H9 (cell line): ENCODE measurements around the gene ANKRD55. TPM values are rescaled to one million over a fixed set of nuclear protein-coding genes. Genes with fewer than 3 reads are reported as not detected.

Experiments used
- DNase-seq: peaks from one replicate; pipeline ENCODE4 v3.0.0-alpha.2; 2017
- H2AFZ ChIP-seq: one replicate; pipeline ENCODE4 v1.6.1; 2013; ENCODE audit warnings: mild to moderate bottlenecking, low read length, control low read depth, moderate library complexity
- H2AK5ac ChIP-seq: 2 replicates; pipeline ENCODE4 v1.6.1; 2013; ENCODE audit warnings: low read length, control low read depth, mixed read lengths; ENCODE audit not compliant: insufficient read length
- H2BK120ac ChIP-seq: one replicate; pipeline ENCODE4 v1.6.1; 2013; ENCODE audit warnings: low read depth, mild to moderate bottlenecking, low read length, control low read depth, inconsistent platforms; ENCODE audit not compliant: poor library complexity, severe bottlenecking
- H2BK12ac ChIP-seq: 2 replicates; pipeline ENCODE4 v1.6.1; 2013; ENCODE audit warnings: low read length, control low read depth, mixed read lengths, low read depth; ENCODE audit not compliant: insufficient read length
- H2BK15ac ChIP-seq: 2 replicates; pipeline ENCODE4 v1.6.1; 2013; ENCODE audit warnings: low read depth, low read length, control low read depth
- H2BK20ac ChIP-seq: one replicate; pipeline ENCODE4 v1.6.1; 2013; ENCODE audit warnings: low read depth, mild to moderate bottlenecking, low read length, control low read depth, inconsistent platforms; ENCODE audit not compliant: poor library complexity, severe bottlenecking
- H2BK5ac ChIP-seq: 2 replicates; pipeline ENCODE4 v1.6.1; 2013; ENCODE audit warnings: low read length, control low read depth, mixed read lengths; ENCODE audit not compliant: insufficient read length
- H3K14ac ChIP-seq: 2 replicates; pipeline ENCODE4 v1.6.1; 2013; ENCODE audit warnings: low read length, control low read depth; ENCODE audit not compliant: insufficient read depth
- H3K18ac ChIP-seq: 2 replicates; pipeline ENCODE4 v1.6.1; 2013; ENCODE audit warnings: low read depth, mild to moderate bottlenecking, mixed read lengths, low read length, control low read depth; ENCODE audit not compliant: insufficient read length
- H3K23ac ChIP-seq: 2 replicates; pipeline ENCODE4 v1.6.1; 2013; ENCODE audit warnings: low read length, control low read depth, mixed read lengths, low read depth; ENCODE audit not compliant: insufficient read length
- H3K23me2 ChIP-seq: 2 replicates; pipeline ENCODE4 v1.6.1; 2013; ENCODE audit warnings: low read depth, mild to moderate bottlenecking, mixed read lengths, low read length, control low read depth; ENCODE audit not compliant: insufficient read length, poor library complexity, severe bottlenecking
- H3K27ac ChIP-seq: 2 replicates; pipeline ENCODE4 v1.5.1; 2013; ENCODE audit warnings: low read length, control low read depth, mixed read lengths, low read depth; ENCODE audit not compliant: insufficient read length
- H3K27me3 ChIP-seq: 2 replicates; pipeline ENCODE4 v1.6.1; 2013; ENCODE audit warnings: low read length, control low read depth, inconsistent platforms; ENCODE audit not compliant: insufficient read depth
- H3K4ac ChIP-seq: 2 replicates; pipeline ENCODE4 v1.6.1; 2013; ENCODE audit warnings: low read depth, mild to moderate bottlenecking, control low read depth, inconsistent platforms, low read length, moderate library complexity
- H3K4me1 ChIP-seq: 2 replicates; pipeline ENCODE4 v1.6.1; 2013; ENCODE audit warnings: low read length, control low read depth, inconsistent platforms; ENCODE audit not compliant: insufficient read depth
- H3K4me2 ChIP-seq: 2 replicates; pipeline ENCODE4 v1.6.1; 2013; ENCODE audit warnings: low read length, control low read depth, mixed read lengths; ENCODE audit not compliant: insufficient read length, insufficient read depth
- H3K56ac ChIP-seq: 2 replicates; pipeline ENCODE4 v1.6.1; 2013; ENCODE audit warnings: low read depth, mild to moderate bottlenecking, mixed read lengths, low read length, control low read depth; ENCODE audit not compliant: insufficient read length
- H3K79me1 ChIP-seq: 2 replicates; pipeline ENCODE4 v1.6.1; 2013; ENCODE audit warnings: low read depth, mild to moderate bottlenecking, moderate library complexity, low read length, control low read depth, inconsistent platforms; ENCODE audit not compliant: insufficient read depth, poor library complexity, severe bottlenecking
- H3K79me2 ChIP-seq: 2 replicates; pipeline ENCODE4 v1.6.1; 2013; ENCODE audit warnings: low read length, control low read depth, inconsistent platforms; ENCODE audit not compliant: insufficient read depth
- H3K9ac ChIP-seq: 2 replicates; pipeline ENCODE4 v1.6.1; 2013; ENCODE audit warnings: low read length, control low read depth, mixed read lengths; ENCODE audit not compliant: insufficient read length; ENCODE audit errors: extremely low read depth
- H3K9me3 ChIP-seq: one replicate; pipeline ENCODE4 v1.6.1; 2013; ENCODE audit warnings: low read depth, low read length, inconsistent platforms; ENCODE audit not compliant: control insufficient read depth
- H3T11ph ChIP-seq: one replicate; pipeline ENCODE4 v1.6.1; 2013; ENCODE audit warnings: mild to moderate bottlenecking, low read length, control low read depth, inconsistent platforms
- H4K20me1 ChIP-seq: one replicate; pipeline ENCODE4 v1.6.1; 2013; ENCODE audit not compliant: control insufficient read depth, insufficient read length, insufficient read depth
- H4K5ac ChIP-seq: 2 replicates; pipeline ENCODE4 v1.6.1; 2013; ENCODE audit warnings: low read depth, mild to moderate bottlenecking, mixed read lengths, low read length, control low read depth; ENCODE audit not compliant: insufficient read length
- H4K8ac ChIP-seq: replicated peaks from 2 replicates; pipeline ENCODE4 v1.6.1; 2013; ENCODE audit warnings: low read length, control low read depth, mixed read lengths, low read depth; ENCODE audit not compliant: insufficient read length
- H4K91ac ChIP-seq: 2 replicates; pipeline ENCODE4 v1.6.1; 2013; ENCODE audit warnings: low read depth, mild to moderate bottlenecking, moderate library complexity, mixed read lengths, low read length, control low read depth; ENCODE audit not compliant: insufficient read length
- H3K27ac Mint-ChIP-seq, 3 experiments: 2 replicates in 2 of 3; 3 replicates in 1 of 3; pipeline ENCODE4 v1.8.0; 2020 to 2021; ENCODE audit warnings: mixed read lengths in 3 of 3, mild to moderate bottlenecking in 1 of 3, moderate library complexity in 1 of 3
- H3K27me3 Mint-ChIP-seq: 2 replicates; pipeline ENCODE4 v1.8.0; 2021; ENCODE audit warnings: low read depth, mild to moderate bottlenecking, moderate library complexity, mixed read lengths
- H3K36me3 Mint-ChIP-seq, 3 experiments: 2 replicates in 2 of 3; 3 replicates in 1 of 3; pipeline ENCODE4 v1.8.0; 2020 to 2021; ENCODE audit warnings: low read depth in 3 of 3, mixed read lengths in 3 of 3; ENCODE audit not compliant: insufficient read depth in 1 of 3
- H3K4me1 Mint-ChIP-seq, 2 experiments: 2 replicates each; pipeline ENCODE4 v1.8.0; 2020; ENCODE audit warnings: mixed read lengths in 2 of 2
- H3K4me3 Mint-ChIP-seq, 2 experiments: 2 replicates in 1 of 2; 3 replicates in 1 of 2; pipeline ENCODE4 v1.8.0; 2020 to 2021; ENCODE audit warnings: mild to moderate bottlenecking in 2 of 2, mixed read lengths in 2 of 2, moderate library complexity in 1 of 2
- H3K9me3 Mint-ChIP-seq, 2 experiments: 2 replicates in 1 of 2; 3 replicates in 1 of 2; pipeline ENCODE4 v1.8.0; 2020; ENCODE audit warnings: mild to moderate bottlenecking in 2 of 2, mixed read lengths in 2 of 2, moderate library complexity in 1 of 2
- WGBS: extraction: QIAGEN DNeasy Blood & Tissue Kit; methylation state at CpG from one replicate; pipeline ENCODE4 v1.1.7; 2013; ENCODE audit warnings: missing lambda C conversion rate, low lambda C conversion rate, mixed read lengths; ENCODE audit not compliant: insufficient read length; ENCODE audit errors: extremely low coverage; 5-methylcytosine and 5-hydroxymethylcytosine counted together
- total RNA-seq: library from RNA; stranded (reverse); gene quantifications from 2 replicates; pipeline ENCODE4 v1.2.1, GENCODE V29; 2021
- TF ChIP-seq, protein P1 (sequence below): fragments of 200-600 bp; sonication (generic); conservative IDR thresholded peaks from 3 replicates; pipeline ENCODE4 v1.8.0; 2021; ENCODE audit warnings: antibody characterized with exemption, mild to moderate bottlenecking

Gene ANKRD55
- total RNA-seq, 1 experiment from 2014 or later = not detected

DNA sequence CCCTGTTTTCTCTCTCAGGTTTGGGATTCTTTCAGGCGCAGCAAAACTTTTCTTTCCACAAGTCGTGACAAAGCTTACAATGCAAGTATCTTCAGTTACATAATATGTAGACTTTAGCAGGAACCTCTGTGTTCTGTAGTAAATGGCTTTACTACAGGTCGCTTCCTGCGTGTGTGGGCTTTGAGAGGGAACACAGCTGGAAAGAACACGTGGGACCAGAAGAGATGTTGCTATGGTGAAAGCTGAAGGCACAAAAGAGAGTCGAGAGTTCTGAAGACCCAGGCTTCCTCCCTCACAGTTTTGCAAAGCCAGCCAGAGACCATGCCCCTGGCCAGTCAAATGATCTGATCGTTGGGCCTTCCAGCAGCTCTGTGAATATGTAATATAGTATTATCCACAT is 4.0 kb downstream of the ANKRD55 start:
- H3K4me1 Mint-ChIP-seq = peaks cover 11 to 12% of the 10 kb centered on the region in 2 experiments; a peak in 3 of 4 replicates
- H3K79me2 ChIP-seq = no peaks in the 10 kb centered on the region
- no peaks in the 10 kb centered on the region for H3K4me1 ChIP-seq
- H3T11ph ChIP-seq = no peak overlapping the region
- H2AK5ac ChIP-seq = no peak overlapping the region
- no peaks in the 10 kb centered on the region; a peak in 1 of 7 replicates for H3K36me3 Mint-ChIP-seq
- H2BK12ac ChIP-seq = no peak overlapping the region
- peaks cover 4 to 10% of the 10 kb centered on the region in 2 experiments; a peak in 3 of 5 replicates for H3K9me3 Mint-ChIP-seq
- no peak overlapping the region for H3K27ac Mint-ChIP-seq
- no peak overlapping the region for H2AFZ ChIP-seq
- H3K9ac ChIP-seq = no peak overlapping the region
- H3K4me2 ChIP-seq = no peak overlapping the region
- TF ChIP-seq, protein P1, sequence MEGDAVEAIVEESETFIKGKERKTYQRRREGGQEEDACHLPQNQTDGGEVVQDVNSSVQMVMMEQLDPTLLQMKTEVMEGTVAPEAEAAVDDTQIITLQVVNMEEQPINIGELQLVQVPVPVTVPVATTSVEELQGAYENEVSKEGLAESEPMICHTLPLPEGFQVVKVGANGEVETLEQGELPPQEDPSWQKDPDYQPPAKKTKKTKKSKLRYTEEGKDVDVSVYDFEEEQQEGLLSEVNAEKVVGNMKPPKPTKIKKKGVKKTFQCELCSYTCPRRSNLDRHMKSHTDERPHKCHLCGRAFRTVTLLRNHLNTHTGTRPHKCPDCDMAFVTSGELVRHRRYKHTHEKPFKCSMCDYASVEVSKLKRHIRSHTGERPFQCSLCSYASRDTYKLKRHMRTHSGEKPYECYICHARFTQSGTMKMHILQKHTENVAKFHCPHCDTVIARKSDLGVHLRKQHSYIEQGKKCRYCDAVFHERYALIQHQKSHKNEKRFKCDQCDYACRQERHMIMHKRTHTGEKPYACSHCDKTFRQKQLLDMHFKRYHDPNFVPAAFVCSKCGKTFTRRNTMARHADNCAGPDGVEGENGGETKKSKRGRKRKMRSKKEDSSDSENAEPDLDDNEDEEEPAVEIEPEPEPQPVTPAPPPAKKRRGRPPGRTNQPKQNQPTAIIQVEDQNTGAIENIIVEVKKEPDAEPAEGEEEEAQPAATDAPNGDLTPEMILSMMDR = no peak
- no peak overlapping the region for H3K14ac ChIP-seq
- H4K20me1 ChIP-seq = no peaks in the 10 kb centered on the region
- no peak overlapping the region for H4K91ac ChIP-seq
- H2BK15ac ChIP-seq = no peak overlapping the region
- no peak overlapping the region for H2BK5ac ChIP-seq
- no peak overlapping the region for H3K27ac ChIP-seq
- no peak overlapping the region for H3K23ac ChIP-seq
- H3K18ac ChIP-seq = no peak overlapping the region
- no CpG with 5 or more reads among the region's 7 CpGs for WGBS
- peak overlapping the region; percentile 27 for H4K5ac ChIP-seq
- H3K4me3 Mint-ChIP-seq = no peak overlapping the region
- no peak overlapping the region for H3K56ac ChIP-seq
- H3K27me3 Mint-ChIP-seq = peaks cover under 1% of the 10 kb centered on the region; the same call in 1 of the 2 replicates
- H3K23me2 ChIP-seq = no peaks in the 10 kb centered on the region
- no peaks in the 10 kb centered on the region for H3K79me1 ChIP-seq
- no peak overlapping the region for H3K4ac ChIP-seq
- no peak overlapping the region for H2BK120ac ChIP-seq
- H4K8ac ChIP-seq = no peak overlapping the region
- H2BK20ac ChIP-seq = no peak overlapping the region
- H3K9me3 ChIP-seq = no peaks in the 10 kb centered on the region
- no peaks in the 10 kb centered on the region for H3K27me3 ChIP-seq
- no peak for DNase-seq
